HG02759 (cell line): ENCODE data around the gene ARSH.
"Not testable (repeated sequence)": the region's sequence is repeated elsewhere in the genome, so short reads cannot be mapped to it uniquely, and the experiment has no call there.

Experiments used
- ATAC-seq: cut with Tn5 transposase; IDR thresholded peaks from one replicate; pipeline ENCODE4 v1.9.1; 2021; ENCODE audit warnings: mild to moderate bottlenecking, moderate library complexity; ENCODE audit not compliant: unreplicated experiment

ARSH gene

GRCh38 chrX:3029129-3029528 is 22.8 kb downstream of the ARSH start:
- ATAC-seq = no peak

GRCh38 chrX:3037218-3037617 is 30.9 kb downstream of the ARSH start:
- no peak for ATAC-seq

GRCh38 chrX:3044196-3044595 is 37.9 kb downstream of the ARSH start:
- no peak for ATAC-seq

- no peak for ATAC-seq
Observed at GRCh38 chrX:3044671-3045070, 38.3 kb downstream of the ARSH start.

- ATAC-seq = no peak
Observed at GRCh38 chrX:3046253-3047240, 40.2 kb downstream of the ARSH start.

- not testable (repeated sequence) for ATAC-seq
Observed at GRCh38 chrX:3050523-3051175, 44.3 kb downstream of the ARSH start.

GRCh38 chrX:3052860-3053259 is 46.5 kb downstream of the ARSH start:
- no peak for ATAC-seq

DNA sequence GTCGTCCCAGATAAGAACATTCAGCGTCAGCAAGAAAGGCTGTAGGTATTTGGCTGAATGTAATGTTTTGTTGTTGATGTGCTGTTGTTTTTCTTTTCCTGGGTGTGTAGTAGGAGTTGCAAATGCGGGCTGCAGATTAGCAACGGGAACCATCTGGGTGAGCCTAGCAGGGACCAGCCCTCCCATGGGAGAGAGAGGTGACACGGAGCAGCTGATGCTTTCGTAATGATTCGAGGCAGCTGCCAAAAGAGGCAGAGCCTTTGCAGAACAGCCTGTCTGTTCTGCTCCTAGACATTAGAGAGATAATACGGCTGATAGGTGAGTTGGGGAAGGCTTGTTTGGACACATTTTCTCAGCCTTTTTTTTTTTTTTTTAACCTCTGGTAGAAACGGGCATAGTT is 60.2 kb downstream of the ARSH start:
- no peak for ATAC-seq

GRCh38 chrX:3075959-3076358 is 69.6 kb downstream of the ARSH start:
- ATAC-seq = no peak

GRCh38 chrX:3076416-3076991 is 70.2 kb downstream of the ARSH start:
- no peak for ATAC-seq
